ENCODE measurements around the gene PDCD4. TPM values are rescaled to one million over a fixed set of nuclear protein-coding genes. Genes with fewer than 3 reads are reported as not detected.

Gene PDCD4
- total and polyA plus RNA-seq, 2 donors (not counting 3 experiments of a cell fraction or from before 2014, with no cell fraction given), result 14.4 to 47.9 TPM

DNA sequence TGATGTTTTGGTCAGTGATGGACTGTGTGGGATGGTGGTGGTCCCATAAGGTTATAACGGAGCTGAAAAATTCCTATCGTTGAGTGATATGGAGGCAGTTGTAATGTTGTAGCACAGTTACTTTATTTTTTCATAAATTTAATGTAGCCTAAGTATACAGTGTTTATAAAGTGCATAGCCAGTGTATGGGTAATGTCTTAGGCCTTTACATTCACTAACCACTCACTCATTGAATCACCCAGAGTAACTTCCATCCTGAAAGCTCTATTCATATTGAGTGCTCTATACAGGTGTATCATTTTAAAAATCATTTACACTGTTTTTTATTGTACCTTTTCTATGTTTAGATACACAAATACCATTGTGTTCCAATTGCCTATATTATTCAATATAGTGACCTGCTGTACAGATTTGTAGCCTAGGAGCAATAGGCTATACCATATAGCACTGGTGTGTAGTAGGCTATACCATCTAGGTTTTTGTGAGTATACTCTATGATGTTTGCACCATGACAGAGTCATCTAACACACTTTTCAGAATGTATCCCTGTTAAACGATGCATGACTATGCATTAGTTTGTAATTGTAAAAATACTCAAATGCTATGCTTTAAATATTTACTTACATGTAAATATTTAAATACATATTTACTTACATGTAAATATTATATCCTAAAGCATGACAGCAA, 21.0 kb downstream of the PDCD4 start:
- H3K4me2 ChIP-seq (ENCODE audit: insufficient read depth, low read length), result no peak overlapping the region
- H3K9me3 ChIP-seq (replicated peaks; ENCODE audit: control insufficient read depth, insufficient read depth, low read length), result no peaks in the 10 kb centered on the region
- dilution Hi-C loops (cut with MboI; ENCODE audit: extremely low pct_ligation_motif_present, low sequenced_read_pairs), result no loop called here
- TF ChIP-seq EZH2 (IDR thresholded peaks at IDR 0.05; ENCODE audit: borderline replicate concordance, low read depth, low read length, severe bottlenecking) (no peak), FOS (IDR thresholded peaks at IDR 0.05; ENCODE audit: borderline replicate concordance, insufficient read depth, low read length) (no peak), POLR2AphosphoS5 (IDR thresholded peaks at IDR 0.05; ENCODE audit: insufficient read depth, low read depth, low read length) (no peak), MYC (IDR thresholded peaks at IDR 0.05; ENCODE audit: low read depth, low read length) (no peak), GATA2 (IDR thresholded peaks at IDR 0.05; ENCODE audit: insufficient read depth, insufficient read length, low read depth, low read length) (no peak), POLR2A (IDR thresholded peaks at IDR 0.05; ENCODE audit: low read depth, low read length) (no peak), JUN (IDR thresholded peaks at IDR 0.05; ENCODE audit: borderline replicate concordance, insufficient read depth, insufficient read length, low read depth) (no peak)
- TF ChIP-seq, protein P1, sequence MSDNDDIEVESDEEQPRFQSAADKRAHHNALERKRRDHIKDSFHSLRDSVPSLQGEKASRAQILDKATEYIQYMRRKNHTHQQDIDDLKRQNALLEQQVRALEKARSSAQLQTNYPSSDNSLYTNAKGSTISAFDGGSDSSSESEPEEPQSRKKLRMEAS (IDR thresholded peaks at IDR 0.05; ENCODE audit: insufficient read depth, insufficient read length), result no peak
- TF ChIP-seq, protein P2, sequence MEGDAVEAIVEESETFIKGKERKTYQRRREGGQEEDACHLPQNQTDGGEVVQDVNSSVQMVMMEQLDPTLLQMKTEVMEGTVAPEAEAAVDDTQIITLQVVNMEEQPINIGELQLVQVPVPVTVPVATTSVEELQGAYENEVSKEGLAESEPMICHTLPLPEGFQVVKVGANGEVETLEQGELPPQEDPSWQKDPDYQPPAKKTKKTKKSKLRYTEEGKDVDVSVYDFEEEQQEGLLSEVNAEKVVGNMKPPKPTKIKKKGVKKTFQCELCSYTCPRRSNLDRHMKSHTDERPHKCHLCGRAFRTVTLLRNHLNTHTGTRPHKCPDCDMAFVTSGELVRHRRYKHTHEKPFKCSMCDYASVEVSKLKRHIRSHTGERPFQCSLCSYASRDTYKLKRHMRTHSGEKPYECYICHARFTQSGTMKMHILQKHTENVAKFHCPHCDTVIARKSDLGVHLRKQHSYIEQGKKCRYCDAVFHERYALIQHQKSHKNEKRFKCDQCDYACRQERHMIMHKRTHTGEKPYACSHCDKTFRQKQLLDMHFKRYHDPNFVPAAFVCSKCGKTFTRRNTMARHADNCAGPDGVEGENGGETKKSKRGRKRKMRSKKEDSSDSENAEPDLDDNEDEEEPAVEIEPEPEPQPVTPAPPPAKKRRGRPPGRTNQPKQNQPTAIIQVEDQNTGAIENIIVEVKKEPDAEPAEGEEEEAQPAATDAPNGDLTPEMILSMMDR (IDR thresholded peaks at IDR 0.05; ENCODE audit: extremely low read depth in 1 of 2, insufficient read depth in 1 of 2, low read depth in 1 of 2, low read length in 2 of 2), result no peak
- no TSS peak for BruUV-seq (replicated peaks)
- H3K9me1 ChIP-seq (replicated peaks; ENCODE audit: control insufficient read depth, extremely low read depth, insufficient read depth, low read length), result no peaks in the 10 kb centered on the region
- intact Hi-C loops (cut with micrococcal nuclease), result loop anchor here (1.0 to 5.0 kb wide), 5 partner anchors 26 to 585 kb away; no protein-coding TSS in a partner anchor
- H3K79me2 ChIP-seq (ENCODE audit: control insufficient read depth, insufficient read depth, low read length), result no peaks in the 10 kb centered on the region
- POLR2A ChIA-PET, result no interaction called here
- peaks cover 6 to 10% of the 10 kb centered on the region in 2 experiments for H3K36me3 ChIP-seq (ENCODE audit: control insufficient read depth in 2 of 2, extremely low read depth in 1 of 2, insufficient read depth in 2 of 2, low read length in 2 of 2)
- H3K9ac ChIP-seq (replicated peaks; ENCODE audit: extremely low read depth, insufficient read depth, low read length), result no peak overlapping the region
- no peak overlapping the region for H2AFZ ChIP-seq (ENCODE audit: low read depth, low read length)
- H3K4me1 ChIP-seq (ENCODE audit: control insufficient read depth, extremely low read depth, insufficient read depth, low read length), result no peaks in the 10 kb centered on the region
- H3K27ac ChIP-seq (ENCODE audit: insufficient read depth, low read depth, low read length), result no peak overlapping the region
- no peak for DNase-seq (ENCODE audit: low read depth, low spot score)
- no peaks in the 10 kb centered on the region for H4K20me1 ChIP-seq (replicated peaks; ENCODE audit: control insufficient read depth, extremely low read depth, insufficient read depth, low read length)
- FAIRE-seq, result no peak
- CTCF ChIA-PET, result interaction anchor here (0.6 to 4.6 kb wide), 14 partner anchors 10 to 1245 kb away, joined by 3 to 113 read pairs (median 7); partner anchors contain the start of genes BBIP1 and SHOC2
- no peak overlapping the region for H3K4me3 ChIP-seq (replicated peaks in 1 of 3; ENCODE audit: insufficient read depth in 1 of 3, low read depth in 1 of 3, low read length in 3 of 3)
- no peaks in the 10 kb centered on the region for H3K27me3 ChIP-seq (ENCODE audit: control insufficient read depth in 2 of 2, insufficient read depth in 2 of 2, low read length in 2 of 2)

Measured in endothelial cell of umbilical vein (primary cell).